GM18499 (cell line): ENCODE results near the gene TMEM150A.
"Not testable (repeated sequence)": the region's sequence is repeated elsewhere in the genome, so short reads cannot be mapped to it uniquely, and the experiment has no call there.

ENCODE experiments used
- ATAC-seq: cut with Tn5 transposase; IDR thresholded peaks from one replicate; pipeline ENCODE4 v1.9.1; 2021; ENCODE audit warnings: moderate number of reproducible peaks; ENCODE audit not compliant: insufficient read depth, unreplicated experiment

Gene TMEM150A, protein sequence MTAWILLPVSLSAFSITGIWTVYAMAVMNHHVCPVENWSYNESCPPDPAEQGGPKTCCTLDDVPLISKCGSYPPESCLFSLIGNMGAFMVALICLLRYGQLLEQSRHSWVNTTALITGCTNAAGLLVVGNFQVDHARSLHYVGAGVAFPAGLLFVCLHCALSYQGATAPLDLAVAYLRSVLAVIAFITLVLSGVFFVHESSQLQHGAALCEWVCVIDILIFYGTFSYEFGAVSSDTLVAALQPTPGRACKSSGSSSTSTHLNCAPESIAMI

GRCh38 chr2:85602476-85603234, at the start of gene TMEM150A:
TSS of gene TMEM150A (minus strand) at chr2:85602698. CDS start at chr2:85601948, 750 bp downstream.
- peak; percentile 49 for ATAC-seq

GRCh38 chr2:85652056-85652455, 49.6 kb upstream of the TMEM150A start:
- ATAC-seq = no peak

- ATAC-seq = no peak
Measured at GRCh38 chr2:85651097-85651496, 48.6 kb upstream of the TMEM150A start.

DNA sequence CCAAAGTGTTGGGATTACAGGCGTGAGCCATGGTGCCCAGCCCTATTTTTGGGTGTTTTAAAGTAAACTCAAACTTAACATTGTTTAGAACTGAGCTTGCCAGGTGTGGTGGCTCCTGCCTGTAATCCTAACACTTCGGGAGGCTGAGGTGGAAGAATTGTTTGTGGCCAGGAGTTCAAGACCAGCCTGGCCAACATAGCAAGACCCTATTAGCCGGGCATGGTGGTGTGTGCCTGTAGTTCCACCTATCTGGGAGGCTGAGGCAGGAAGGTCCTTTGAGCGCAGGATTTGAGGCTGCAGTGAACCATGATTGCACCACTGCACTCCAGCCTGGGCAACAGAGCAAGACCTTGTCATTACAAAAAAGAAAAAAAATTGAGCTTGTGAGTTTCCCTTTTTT, 48.0 kb upstream of the TMEM150A start:
- ATAC-seq = no peak

- no peak for ATAC-seq
Measured at GRCh38 chr2:85649201-85650190, 47.0 kb upstream of the TMEM150A start.

- no peak for ATAC-seq
Measured at GRCh38 chr2:85648619-85649018, 46.1 kb upstream of the TMEM150A start.

DNA sequence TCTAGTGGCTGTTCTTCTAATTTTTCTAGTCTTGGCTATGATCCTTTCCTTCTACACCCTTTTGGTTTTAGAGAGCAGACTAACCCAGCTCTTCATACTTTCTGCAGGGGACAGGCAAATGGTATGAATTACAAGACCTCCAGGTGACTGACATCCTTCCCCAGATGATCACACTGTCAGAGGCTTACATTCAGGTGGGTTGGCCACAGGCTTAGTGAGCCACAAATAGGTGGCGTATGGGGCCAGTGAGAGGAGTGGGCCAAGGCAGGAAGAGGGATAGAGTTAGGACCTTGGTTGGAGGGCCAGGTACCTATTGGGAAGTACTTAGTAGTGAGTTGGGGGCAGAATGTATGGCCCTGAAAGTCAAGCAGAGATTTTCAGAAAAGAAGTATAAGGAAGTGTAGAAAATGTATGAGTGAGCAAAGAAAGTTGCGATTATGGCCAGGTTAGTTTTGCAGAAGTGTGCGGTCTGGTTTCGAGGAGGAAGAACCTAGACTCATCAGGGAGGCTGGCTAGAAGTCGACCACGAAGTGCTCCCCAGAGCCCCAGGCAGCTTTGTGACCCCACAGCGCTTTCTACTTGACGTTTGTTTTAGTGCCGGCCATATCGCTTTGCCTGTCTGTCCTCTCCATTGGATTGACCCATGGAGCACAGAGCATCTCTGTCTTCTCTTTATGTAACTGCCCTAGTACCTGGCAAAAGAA, 45.5 kb upstream of the TMEM150A start:
- peak; percentile 68 for ATAC-seq

DNA sequence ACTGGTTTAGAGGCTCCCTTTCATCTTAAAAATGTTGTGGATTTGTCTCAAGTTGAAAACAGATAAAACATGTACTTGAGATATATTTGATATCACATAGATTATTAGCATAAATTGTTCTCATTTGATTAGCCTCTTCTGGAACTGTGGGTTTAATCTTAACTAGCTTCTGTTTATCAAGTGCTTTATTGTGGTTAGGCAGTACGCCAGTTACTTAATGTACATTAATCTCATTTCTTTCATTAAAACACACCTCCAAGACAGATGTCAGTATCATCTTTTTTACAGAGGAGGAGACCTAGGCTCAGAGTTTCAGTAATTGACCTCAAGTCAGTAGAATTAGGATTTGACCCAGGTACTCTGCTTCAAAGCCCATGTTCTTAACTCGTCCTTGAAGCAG, 43.7 kb upstream of the TMEM150A start:
- no peak for ATAC-seq

DNA sequence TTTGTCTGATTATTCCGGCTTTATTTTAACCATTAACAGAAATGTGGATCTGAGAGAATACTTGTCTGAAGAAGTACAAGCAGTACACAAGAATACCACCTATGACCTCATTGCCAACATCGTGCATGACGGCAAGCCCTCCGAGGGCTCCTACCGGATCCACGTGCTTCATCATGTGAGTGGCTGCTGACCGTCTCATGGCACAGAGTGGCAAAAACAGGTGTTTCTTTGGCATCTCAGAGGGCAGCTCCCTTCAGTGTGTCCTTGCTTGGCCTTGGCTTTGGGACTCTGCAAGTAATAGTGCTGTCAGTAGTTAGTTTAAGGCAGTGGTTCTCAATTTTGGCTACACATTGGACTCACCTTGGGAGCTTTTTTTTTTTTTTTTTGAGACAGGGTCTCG, 42.4 kb upstream of the TMEM150A start:
- no peak for ATAC-seq

DNA sequence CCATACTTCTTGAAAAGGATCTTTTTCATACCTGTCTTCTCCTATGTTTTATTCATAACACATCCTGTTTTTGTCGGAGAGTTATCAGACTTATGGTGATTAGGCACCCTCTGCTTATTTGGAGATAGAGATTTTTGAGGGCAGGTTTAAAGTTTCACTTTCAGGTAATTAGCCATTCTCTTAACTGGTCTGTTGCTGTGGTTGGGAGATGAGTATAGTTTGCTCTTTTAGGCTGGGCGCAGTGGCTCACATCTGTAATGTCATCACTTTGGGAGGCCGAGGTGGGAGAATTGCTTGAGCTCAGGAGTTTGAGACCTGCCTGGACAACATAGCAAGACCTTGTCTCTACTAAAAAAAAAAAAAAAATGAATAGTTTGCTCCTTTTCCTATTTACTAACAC, 40.2 kb upstream of the TMEM150A start:
- ATAC-seq = no peak

DNA sequence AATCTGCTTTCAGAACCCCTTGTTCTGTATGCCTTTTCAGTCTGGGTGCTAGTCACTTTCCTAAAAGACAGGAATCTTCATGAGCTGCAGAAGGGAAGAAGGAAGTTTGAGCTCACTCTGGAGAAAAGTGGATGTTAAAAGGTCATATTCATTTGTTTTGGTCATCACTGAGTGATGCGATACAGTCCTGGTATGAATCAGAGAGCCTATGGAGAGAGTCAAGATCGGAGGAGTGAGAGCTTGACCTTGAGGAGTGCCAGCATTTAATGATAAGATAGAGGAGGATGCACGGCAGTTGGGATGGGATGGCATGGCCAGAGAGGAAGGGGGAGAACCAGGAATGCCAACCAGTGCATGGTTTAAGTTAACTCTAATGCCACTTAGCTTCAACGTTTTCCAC, 33.1 kb upstream of the TMEM150A start:
- no peak for ATAC-seq

GRCh38 chr2:85635011-85635410, 32.5 kb upstream of the TMEM150A start:
- no peak for ATAC-seq

DNA sequence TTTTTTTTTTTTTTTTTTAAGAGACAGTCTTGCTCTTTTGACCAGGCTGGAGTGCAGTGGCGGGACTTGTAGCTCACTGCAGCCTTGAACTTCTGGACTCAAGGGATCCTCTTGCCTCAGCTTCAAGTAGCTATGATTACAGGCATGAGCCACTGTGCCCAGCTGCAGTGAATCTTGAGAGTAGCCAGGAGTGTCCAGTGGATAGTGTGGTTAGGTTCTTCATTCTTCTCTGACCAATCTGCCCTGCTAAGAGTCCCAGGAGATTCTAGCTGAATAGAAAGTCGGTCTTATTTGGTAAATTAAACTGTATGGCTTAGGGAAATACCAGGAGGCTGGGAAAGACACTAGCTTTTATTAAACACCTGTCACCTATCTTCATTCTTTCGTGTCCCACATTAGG, 28.8 kb upstream of the TMEM150A start:
- no peak for ATAC-seq

DNA sequence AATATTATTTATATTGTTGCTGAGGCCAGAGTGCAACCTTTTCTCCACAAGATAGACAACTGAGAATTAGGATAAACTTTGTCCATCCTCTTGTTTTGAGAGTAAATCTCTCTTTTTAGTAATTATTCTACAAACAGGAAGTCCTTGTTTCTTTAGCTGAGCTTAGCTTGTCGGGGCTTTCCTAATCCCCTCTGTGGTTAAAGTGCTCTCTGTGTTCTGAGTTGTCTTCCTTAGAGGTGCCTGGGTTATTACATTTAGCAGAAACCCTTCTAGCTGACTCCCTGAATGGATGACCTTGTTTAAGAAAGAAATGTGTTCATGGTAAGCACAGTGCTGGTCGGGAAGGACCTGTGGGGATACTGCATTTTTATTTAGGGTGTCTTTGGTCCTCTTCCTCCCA, 26.2 kb upstream of the TMEM150A start:
- ATAC-seq = no peak

DNA sequence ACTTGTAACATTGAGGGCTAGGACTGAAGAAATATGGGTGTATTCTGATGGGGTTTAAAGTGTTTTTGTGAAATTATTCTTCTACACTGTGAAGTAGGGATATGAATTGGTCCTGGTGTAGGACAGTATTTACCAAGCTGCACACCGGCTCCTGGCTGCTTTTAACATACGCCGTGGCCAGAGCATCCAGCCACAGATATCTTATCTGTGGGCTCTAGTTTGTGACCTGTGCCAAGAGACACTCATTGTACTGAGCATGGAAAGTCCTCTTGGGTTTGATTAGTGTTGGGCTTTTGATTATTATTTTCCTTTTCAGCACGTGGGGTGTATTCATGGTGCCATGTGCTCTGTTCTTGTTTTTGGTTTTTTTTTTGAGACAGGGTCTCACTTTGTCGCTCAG, 21.5 kb upstream of the TMEM150A start:
- no peak for ATAC-seq

DNA sequence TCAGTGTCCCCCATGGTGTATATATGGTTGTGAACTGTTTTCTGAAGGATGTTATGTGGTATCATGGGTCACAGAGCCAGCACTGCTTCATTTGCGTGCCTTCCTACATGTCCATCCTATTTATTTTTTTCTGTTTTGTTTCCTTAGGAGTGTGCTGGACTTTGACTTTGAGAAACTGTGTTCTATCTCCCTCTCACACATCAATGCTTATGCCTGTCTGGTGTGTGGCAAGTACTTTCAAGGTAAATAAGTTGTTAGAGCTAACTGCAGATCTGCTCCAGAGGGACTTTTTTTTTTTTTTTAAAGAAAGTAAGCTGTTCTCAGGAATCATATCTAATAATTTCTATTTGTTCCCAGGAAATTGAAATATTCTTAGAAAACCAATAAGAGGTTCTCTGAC, 18.8 kb upstream of the TMEM150A start:
- ATAC-seq = no peak

- ATAC-seq = no peak
Measured at GRCh38 chr2:85619617-85620016, 17.1 kb upstream of the TMEM150A start.

- ATAC-seq = not testable (repeated sequence)
Measured at GRCh38 chr2:85617723-85618122, 15.2 kb upstream of the TMEM150A start.

DNA sequence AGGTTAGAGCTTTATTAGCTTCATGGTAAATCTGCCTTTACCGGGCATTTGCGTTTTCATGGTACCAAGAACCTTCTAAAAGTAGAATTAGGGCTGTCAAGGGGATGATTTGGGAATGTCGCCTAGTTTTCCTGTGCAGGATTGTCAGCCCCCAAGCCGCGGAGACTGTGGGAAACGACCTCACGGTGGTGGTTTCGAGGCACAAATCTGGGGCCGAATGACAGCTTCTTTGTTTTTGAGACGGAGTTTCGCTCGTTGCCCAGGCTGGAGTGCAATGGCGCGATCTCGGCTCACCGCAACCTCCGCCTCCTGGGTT, 12.9 kb upstream of the TMEM150A start:
- ATAC-seq = no peak

GRCh38 chr2:85614757-85615156, 12.3 kb upstream of the TMEM150A start:
- ATAC-seq = not testable (repeated sequence)
